ENCODE data around the gene OR5D16. TPM values are rescaled to one million over a fixed set of nuclear protein-coding genes. Genes with fewer than 3 reads are reported as not detected.

The OR5D16 gene
- total and polyA plus RNA-seq, 7 donors: not detected

DNA sequence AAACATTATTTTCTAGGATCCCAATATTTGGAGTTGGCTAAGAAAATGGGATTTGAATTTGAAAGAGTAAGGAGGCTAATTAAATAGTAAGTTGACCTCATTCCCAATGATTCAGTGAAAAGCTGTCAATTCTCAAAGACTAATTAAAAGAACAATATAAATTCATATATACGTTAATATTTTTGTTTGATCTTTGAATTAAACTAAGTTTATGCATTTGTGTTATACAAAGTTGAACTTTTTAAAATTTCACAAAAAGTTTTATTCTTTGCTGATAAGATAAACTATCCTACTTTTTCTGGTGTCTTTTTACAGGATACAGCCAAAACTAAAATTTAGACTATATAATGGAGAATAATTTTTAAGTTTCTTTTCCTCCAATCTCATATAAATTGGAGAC is 27.5 kb upstream of the OR5D16 start, which contains the start of gene OR5L1:
Gene OR5L1 (plus strand): TSS at position 301 of the 400 bp plus-strand sequence. CDS start 100 bp downstream, outside the sequence.
- no peak for ATAC-seq
- no peaks in the 10 kb centered on the region for H3K4me1 ChIP-seq
- H3K4me3 ChIP-seq: no peak within 1 kb of the TSS

DNA sequence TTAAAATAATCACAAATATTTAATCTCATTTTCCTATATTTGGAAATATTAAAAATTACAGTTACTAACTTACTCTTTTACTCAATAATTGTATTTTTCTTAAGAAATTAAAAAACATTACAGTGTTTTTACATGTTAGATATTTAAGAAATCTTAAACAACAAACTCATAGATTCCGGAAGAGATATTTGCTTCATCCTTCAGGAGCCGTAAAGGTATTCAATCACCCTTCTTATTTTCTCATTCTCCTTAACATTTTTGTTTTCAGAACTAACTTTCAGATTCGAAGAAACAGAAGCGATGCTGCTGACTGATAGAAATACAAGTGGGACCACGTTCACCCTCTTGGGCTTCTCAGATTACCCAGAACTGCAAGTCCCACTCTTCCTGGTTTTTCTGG is 19.2 kb upstream of the OR5D16 start, which contains the start of gene OR5D18:
Gene OR5D18 (plus strand): TSS at position 301 of the 400 bp plus-strand sequence. CDS start 0 bp downstream, at position 301.
- no peaks in the 10 kb centered on the region for H3K27me3 ChIP-seq (ENCODE audit: insufficient read depth in 3 of 3, low read length in 2 of 3)
- no peaks in the 10 kb centered on the region for H3K4me1 ChIP-seq
- intact Hi-C loops (cut with DNase I): no loop called here
- WGBS, 3 donors: 80 to 81% (median 81%) methylated on average over 5 of the region's 5 CpGs
- no peaks in the 10 kb centered on the region for H3K36me3 ChIP-seq (ENCODE audit: insufficient read depth in 1 of 2, low read depth in 1 of 2)
- DNase-seq: no peak
- H3K27ac ChIP-seq: no peak within 1 kb of the TSS
- no peak within 1 kb of the TSS for H3K4me3 ChIP-seq
- TF ChIP-seq, protein P1, sequence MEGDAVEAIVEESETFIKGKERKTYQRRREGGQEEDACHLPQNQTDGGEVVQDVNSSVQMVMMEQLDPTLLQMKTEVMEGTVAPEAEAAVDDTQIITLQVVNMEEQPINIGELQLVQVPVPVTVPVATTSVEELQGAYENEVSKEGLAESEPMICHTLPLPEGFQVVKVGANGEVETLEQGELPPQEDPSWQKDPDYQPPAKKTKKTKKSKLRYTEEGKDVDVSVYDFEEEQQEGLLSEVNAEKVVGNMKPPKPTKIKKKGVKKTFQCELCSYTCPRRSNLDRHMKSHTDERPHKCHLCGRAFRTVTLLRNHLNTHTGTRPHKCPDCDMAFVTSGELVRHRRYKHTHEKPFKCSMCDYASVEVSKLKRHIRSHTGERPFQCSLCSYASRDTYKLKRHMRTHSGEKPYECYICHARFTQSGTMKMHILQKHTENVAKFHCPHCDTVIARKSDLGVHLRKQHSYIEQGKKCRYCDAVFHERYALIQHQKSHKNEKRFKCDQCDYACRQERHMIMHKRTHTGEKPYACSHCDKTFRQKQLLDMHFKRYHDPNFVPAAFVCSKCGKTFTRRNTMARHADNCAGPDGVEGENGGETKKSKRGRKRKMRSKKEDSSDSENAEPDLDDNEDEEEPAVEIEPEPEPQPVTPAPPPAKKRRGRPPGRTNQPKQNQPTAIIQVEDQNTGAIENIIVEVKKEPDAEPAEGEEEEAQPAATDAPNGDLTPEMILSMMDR (IDR thresholded peaks at IDR 0.05): no peak
- H3K9me3 ChIP-seq: no peaks in the 10 kb centered on the region
- ATAC-seq: no peak

More for the DNA sequence above, 27.5 kb upstream of the OR5D16 start, which contains the start of gene OR5L1:
- Histone ChIP-seq H3K9me3 (no peaks in the 10 kb centered on the region), H3K36me3 (ENCODE audit: insufficient read depth in 1 of 2, low read depth in 1 of 2) (no peaks in the 10 kb centered on the region), H3K27ac (no peak within 1 kb of the TSS), H3K27me3 (ENCODE audit: insufficient read depth in 3 of 3, low read length in 2 of 3) (no peaks in the 10 kb centered on the region)
- 85 to 93% (median 86%) methylated on average over 1 of the region's 1 CpG for WGBS, 3 donors
- TF ChIP-seq, protein P1 (IDR thresholded peaks at IDR 0.05): no peak
- DNase-seq: no peak
- intact Hi-C loops (cut with DNase I): no loop called here

DNA sequence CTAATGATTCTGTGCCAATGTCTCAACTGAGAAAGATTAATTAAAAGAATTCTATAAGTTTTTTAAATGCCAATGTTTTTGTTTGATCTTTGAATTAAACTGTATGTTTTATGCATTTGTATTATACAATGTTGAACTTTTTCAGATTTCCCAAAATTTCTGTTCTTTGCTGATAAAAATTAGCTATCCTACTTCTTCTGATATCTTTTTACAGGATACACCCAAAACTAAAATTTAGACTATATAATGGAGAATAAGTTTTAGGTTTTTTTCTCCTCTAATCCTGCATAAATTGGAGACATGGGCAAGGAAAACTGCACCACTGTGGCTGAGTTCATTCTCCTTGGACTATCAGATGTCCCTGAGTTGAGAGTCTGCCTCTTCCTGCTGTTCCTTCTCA is 11.6 kb upstream of the OR5D16 start, which contains the start of gene OR5L2:
Gene OR5L2 (plus strand): TSS at position 301 of the 400 bp plus-strand sequence. CDS start 0 bp downstream, at position 301.
- H3K36me3 ChIP-seq (ENCODE audit: insufficient read depth in 1 of 2, low read depth in 1 of 2): no peaks in the 10 kb centered on the region
- H3K27me3 ChIP-seq (ENCODE audit: insufficient read depth in 3 of 3, low read length in 2 of 3): no peaks in the 10 kb centered on the region
- no peak for DNase-seq
- no peaks in the 10 kb centered on the region for H3K9me3 ChIP-seq
- intact Hi-C loops (cut with DNase I): no loop called here
- H3K4me1 ChIP-seq: no peaks in the 10 kb centered on the region
- TF ChIP-seq, protein P1 (IDR thresholded peaks at IDR 0.05): no peak
- H3K4me3 ChIP-seq: no peak within 1 kb of the TSS
- H3K27ac ChIP-seq: no peak within 1 kb of the TSS
- no peak for ATAC-seq

GRCh38 chr11:55847453-55847852 is 8.9 kb downstream of the OR5D16 start:
- 28 to 36% (median 31%) methylated on average over 2 of the region's 2 CpGs for WGBS, 3 donors
- no peak for ATAC-seq
- Histone ChIP-seq H3K9me3 (no peaks in the 10 kb centered on the region), H3K27ac (no peak overlapping the region), H3K36me3 (ENCODE audit: insufficient read depth in 1 of 2, low read depth in 1 of 2) (no peaks in the 10 kb centered on the region), H3K4me3 (no peak overlapping the region), H3K4me1 (no peaks in the 10 kb centered on the region), H3K27me3 (ENCODE audit: insufficient read depth in 3 of 3, low read length in 2 of 3) (no peaks in the 10 kb centered on the region)
- TF ChIP-seq, protein P1 (IDR thresholded peaks at IDR 0.05): no peak
- DNase-seq: no peak
- intact Hi-C loops (cut with DNase I): no loop called here

- no peaks in the 10 kb centered on the region for H3K27me3 ChIP-seq (ENCODE audit: insufficient read depth in 3 of 3, low read length in 2 of 3)
- TF ChIP-seq, protein P1 (IDR thresholded peaks at IDR 0.05): no peak
- DNase-seq: no peak
- intact Hi-C loops (cut with DNase I): no loop called here
- H3K9me3 ChIP-seq: no peaks in the 10 kb centered on the region
- no peak overlapping the region for H3K27ac ChIP-seq
- H3K4me3 ChIP-seq: no peak overlapping the region
- no peaks in the 10 kb centered on the region for H3K36me3 ChIP-seq (ENCODE audit: insufficient read depth in 1 of 2, low read depth in 1 of 2)
- no peaks in the 10 kb centered on the region for H3K4me1 ChIP-seq
- ATAC-seq: no peak
Measured at GRCh38 chr11:55849037-55849436, 10.5 kb downstream of the OR5D16 start.

All from psoas muscle (tissue), 8 donors.